Astrocyte (in vitro differentiated cells and primary cell): ENCODE data around the gene CPEB3.

ENCODE experiments used
- CTCF ChIP-seq: IDR thresholded peaks from 2 replicates; pipeline ENCODE4 v1.5.1; 2011; ENCODE audit warnings: low read depth, mild to moderate bottlenecking, inconsistent platforms, low read length, moderate library complexity; ENCODE audit not compliant: insufficient read depth
- EZH2 ChIP-seq: IDR thresholded peaks from 2 replicates; pipeline ENCODE4 v1.6.1; 2012; ENCODE audit warnings: mild to moderate bottlenecking, low read length, inconsistent platforms; ENCODE audit not compliant: insufficient read depth

DNA sequence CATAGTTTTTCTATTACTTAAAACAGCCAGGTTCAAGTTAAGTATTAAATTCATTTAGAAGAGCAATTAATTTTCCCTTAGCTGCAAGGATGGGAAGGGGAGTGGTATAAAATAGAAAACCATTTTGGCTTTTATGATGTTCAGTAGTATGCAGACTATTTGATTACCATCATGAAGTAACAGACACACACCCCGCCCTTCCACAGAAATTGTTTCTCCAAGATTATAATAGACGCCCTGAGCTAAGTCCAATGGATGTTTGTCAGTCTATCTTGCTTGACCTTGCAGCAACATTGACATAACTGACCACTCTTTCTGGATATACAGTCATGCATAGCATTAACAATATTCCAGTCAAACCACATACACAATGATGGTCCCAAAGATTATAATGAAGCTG lies 42.3 kb downstream of the CPEB3 start:
- TF ChIP-seq EZH2: no peak
- no peak for TF ChIP-seq CTCF
